ENCODE measurements around the gene GLRX. TPM values are rescaled to one million over a fixed set of nuclear protein-coding genes. Genes with fewer than 3 reads are reported as not detected.

GLRX gene
- total RNA-seq, 2 donors from 2014 or later, result 82.4 to 91.9 TPM

DNA sequence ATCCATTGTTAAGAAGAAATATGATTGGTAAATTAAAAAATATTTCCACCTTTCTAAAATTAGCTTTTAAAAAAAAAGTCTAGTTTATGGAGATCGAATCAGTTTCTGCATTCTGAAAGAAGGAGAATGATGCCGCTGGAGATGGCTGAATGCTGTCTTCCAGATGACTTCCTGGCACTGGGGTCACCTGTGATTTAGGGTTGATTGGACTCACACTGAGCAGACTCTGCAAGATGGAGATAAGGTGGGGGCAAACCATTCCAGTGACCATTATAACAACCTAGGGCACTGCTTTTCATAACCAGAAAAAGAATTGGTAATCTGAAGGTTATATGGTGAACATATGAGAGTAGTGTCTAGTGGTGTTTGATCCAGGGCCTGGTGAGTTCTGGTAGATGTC is 50.6 kb downstream of the GLRX start:
- intact Hi-C loops (cut with DNase I, micrococcal nuclease), result loop anchor here in 1 of 2 donors (10.0 kb wide), 1 partner anchor 563 kb away; no protein-coding TSS in a partner anchor
- DNase-seq (no peak), ATAC-seq (no peak)

DNA sequence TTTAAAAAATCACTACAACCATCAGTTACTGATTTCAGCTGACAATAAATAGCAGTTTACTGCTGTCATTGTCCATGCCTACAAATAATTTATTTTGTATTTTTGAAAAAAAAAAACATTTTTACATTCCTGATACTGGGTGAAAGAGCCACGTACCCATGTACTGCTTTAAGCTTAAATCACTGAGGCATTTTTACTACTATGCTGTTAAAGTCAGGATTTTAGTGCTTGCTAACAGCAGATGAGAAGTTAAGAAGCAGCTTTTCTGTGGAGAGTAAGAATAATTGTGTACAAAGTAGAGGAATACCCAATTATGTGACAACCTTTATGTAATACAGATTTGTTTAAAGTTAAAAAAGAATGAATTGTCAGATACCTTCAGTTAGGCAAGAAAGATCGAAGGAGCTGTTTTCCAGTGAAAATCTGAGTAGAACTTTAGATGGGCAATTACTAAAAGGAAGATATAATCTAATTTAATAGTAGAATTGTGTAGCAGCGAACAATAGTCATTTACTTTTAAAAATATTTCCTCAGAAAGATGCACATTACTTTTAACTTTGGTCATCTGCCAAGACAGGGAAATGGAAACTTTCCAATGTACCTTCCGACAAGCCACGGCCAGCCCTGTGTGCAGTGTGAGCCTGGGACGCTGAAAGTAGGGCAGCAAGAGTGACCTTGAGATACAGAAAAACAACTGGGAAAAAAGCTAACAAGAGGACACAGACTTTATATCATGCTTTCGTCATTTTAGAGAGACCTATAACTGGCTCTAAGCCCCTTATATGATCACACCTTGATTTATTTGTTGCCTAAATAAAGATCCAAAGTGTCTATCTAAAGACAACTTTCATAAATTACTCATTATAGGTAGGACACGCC is 51.5 kb downstream of the GLRX start:
- DNase-seq (no peak), ATAC-seq (peak; percentile 72)

DNA sequence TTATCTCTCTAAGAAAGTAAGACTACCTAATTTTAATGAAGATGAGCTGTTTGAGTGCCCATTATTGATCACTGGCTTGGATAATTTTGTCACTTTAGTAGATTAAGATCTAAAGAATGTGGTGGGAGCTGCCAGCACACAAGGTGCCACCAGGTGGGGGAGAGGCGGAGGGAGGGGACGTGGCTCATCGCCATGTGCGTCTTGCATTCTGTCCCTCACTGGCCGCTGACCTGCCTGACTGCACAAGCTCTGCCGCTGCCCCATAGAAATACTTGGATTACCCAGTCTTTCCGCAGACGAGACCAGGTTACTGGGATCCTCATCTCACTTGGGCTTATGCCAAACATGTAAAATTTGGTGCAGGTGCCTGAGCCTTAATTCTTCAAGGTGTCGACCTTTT is 53.8 kb downstream of the GLRX start:
- intact Hi-C loops (cut with DNase I, micrococcal nuclease), result no loop called here
- ATAC-seq, result no peak

More for the DNA sequence above, 51.5 kb downstream of the GLRX start:
- intact Hi-C loops (cut with DNase I, micrococcal nuclease), result loop anchor here in 1 of 2 donors (10.0 kb wide), 1 partner anchor 564 kb away; no protein-coding TSS in a partner anchor

DNA sequence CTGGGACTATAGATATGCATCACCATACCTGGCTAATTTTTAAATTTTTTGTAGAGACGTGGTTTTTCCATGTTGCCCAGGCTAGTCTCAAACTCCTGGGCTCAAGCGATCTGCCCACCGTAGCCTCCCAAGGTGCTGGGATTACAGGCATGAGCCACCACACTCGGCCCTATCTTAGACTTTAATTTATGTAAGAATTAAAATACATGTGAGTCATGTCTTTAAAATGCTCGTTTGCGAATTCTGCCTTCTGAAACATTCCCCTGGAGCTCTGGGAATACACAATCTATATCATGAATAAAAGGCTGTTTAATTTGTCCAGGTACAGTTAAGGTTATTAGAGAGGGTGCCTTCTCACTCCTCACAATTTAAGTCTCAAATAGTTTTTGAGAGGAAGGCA is 58.6 kb downstream of the GLRX start:
- DNase-seq, result no peak
- intact Hi-C loops (cut with DNase I, micrococcal nuclease), result no loop called here
- no peak for ATAC-seq

More for the DNA sequence above, 53.8 kb downstream of the GLRX start:
- no peak for DNase-seq

Other genes starting within 250 kb of the GLRX start
- gene GPR150, start 202.6 kb downstream of the GLRX start, total RNA-seq, result under 1 TPM; 0.37 to 0.45 TPM
- gene RFESD, start 175.9 kb downstream of the GLRX start, total RNA-seq, result under 1 TPM; 0.55 to 0.84 TPM
- gene SPATA9, start 139.7 kb downstream of the GLRX start, total RNA-seq, result under 1 TPM; 0.31 to 0.49 TPM
- 10 to 100 TPM; 49.8 to 54.0 TPM for gene RHOBTB3, start 91.4 kb downstream of the GLRX start, total RNA-seq
- 10 to 100 TPM; 28.7 to 36.7 TPM for gene ELL2, start 139.1 kb upstream of the GLRX start, total RNA-seq